Stomach (tissue), 9 donors: ENCODE data around the gene DYNC1H1. TPM values are rescaled to one million over a fixed set of nuclear protein-coding genes. Genes with fewer than 3 reads are reported as not detected.

Experiments used
- DNase-seq, 2 donors: peaks; one replicate each; pipeline versions ENCODE4 v3.0.0 to v3.0.0-alpha.2; 2013 to 2019
- H3K27ac ChIP-seq, 5 donors: fragments of 200-600 bp in 4 of 5; sonication (generic) in 4 of 5; one replicate each; pipeline ENCODE4 v1.5.1; 2013 to 2019; ENCODE audit warnings: mild to moderate bottlenecking in 1 of 5, moderate library complexity in 1 of 5
- H3K27me3 ChIP-seq, 3 donors: fragments of 200-600 bp; sonication (generic); one replicate each; pipeline ENCODE4 v1.5.1; 2017 to 2019; ENCODE audit warnings: mixed run types in 1 of 3
- H3K36me3 ChIP-seq, 4 donors: fragments of 200-600 bp; sonication (generic); 1 replicate in 3 of 4; 2 replicates in 1 of 4; pipeline ENCODE4 v1.5.1; 2016 to 2019
- H3K4me1 ChIP-seq, 4 donors: fragments of 200-600 bp; sonication (generic); one replicate each; pipeline ENCODE4 v1.5.1; 2016 to 2019
- H3K4me3 ChIP-seq, 4 donors: fragments of 200-600 bp; sonication (generic) in 3 of 4; one replicate each; pipeline ENCODE4 v1.5.1; 2016 to 2019; ENCODE audit warnings: mild to moderate bottlenecking in 1 of 4
- H3K9me3 ChIP-seq, 4 donors: fragments of 200-600 bp; sonication (generic); one replicate each; pipeline ENCODE4 v1.5.1; 2016 to 2019
- EP300 ChIP-seq: sonication (generic); formaldehyde crosslinking; IDR thresholded peaks from one replicate; pipeline ENCODE4 v1.6.1; 2017; ENCODE audit warnings: antibody characterized with exemption
- POLR2A ChIP-seq, 4 donors: fragments of 450-650 bp; IDR thresholded peaks; one replicate each; pipeline ENCODE4 v1.6.1; 2016; ENCODE audit warnings: antibody characterized with exemption in 4 of 4, control low read depth in 2 of 4, mild to moderate bottlenecking in 1 of 4, moderate library complexity in 1 of 4
- POLR2AphosphoS5 ChIP-seq, 3 donors: sonication (generic); formaldehyde crosslinking; IDR thresholded peaks; one replicate each; pipeline ENCODE4 v1.6.1; 2016; ENCODE audit warnings: antibody characterized with exemption in 3 of 3
- WGBS, 5 donors: extraction: QIAGEN DNeasy Blood & Tissue Kit in 3 of 5; methylation state at CpG; one replicate each; pipeline versions ENCODE4 v1.1.5 to v1.1.7; 2013 to 2018; 5-methylcytosine and 5-hydroxymethylcytosine counted together
- intact Hi-C: fragments of 100-400 bp; cut with DNase I; formaldehyde crosslinking; loops from one replicate; pipeline ENCODE4 v1.15.1; 2023; ENCODE audit warnings: low total_unique reads
- polyA plus RNA-seq, 3 donors: library from polyadenylated mRNA; stranded (reverse); fragments of 200-250 nt; gene quantifications; one replicate each; pipeline ENCODE4 v1.2.3, GENCODE V29; 2013
- total RNA-seq, 5 donors: library from RNA; depleted of rRNA; stranded (reverse); fragments of >200 nt; gene quantifications; one replicate each; pipeline versions ENCODE4 v1.1.0 to v1.2.3, GENCODE V29; 2014 to 2016
- TF ChIP-seq, protein P1 (sequence below), 7 experiments: fragments of 450-650 bp in 4 of 7; fragments of 200-600 bp in 3 of 7; sonication (generic) in 3 of 7; IDR thresholded peaks; one replicate each; pipeline ENCODE4 v1.5.1; 2016 to 2019; ENCODE audit warnings: antibody characterized with exemption in 7 of 7, control low read depth in 2 of 7, mild to moderate bottlenecking in 1 of 7
- donor health status: healthy with polysubstance abuse.
- donor health status: Bipolar disorder and iron deficiency.
- donor health status: healthy.

DYNC1H1 gene
- total and polyA plus RNA-seq, 8 donors: 52.9 to 651 (median 332) TPM

DNA sequence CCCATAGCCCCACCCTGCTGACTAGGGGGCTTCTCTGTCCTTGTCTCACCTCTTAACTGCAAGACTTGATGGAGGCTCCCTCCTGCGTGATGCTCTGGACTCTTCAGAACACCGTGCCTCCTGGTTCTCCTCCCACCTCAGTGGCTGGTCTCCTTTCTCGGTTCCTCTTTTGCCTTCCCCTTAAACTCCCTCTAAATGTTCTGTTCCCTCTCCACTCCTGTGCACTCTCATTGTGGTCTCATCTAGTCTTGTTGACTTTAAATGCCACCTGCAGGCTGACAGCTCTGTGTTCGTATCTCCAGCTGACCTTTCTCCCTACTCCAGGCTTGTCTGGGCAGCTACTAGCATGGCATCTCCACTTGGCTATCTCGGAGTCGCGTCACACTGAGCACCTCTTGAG, 28.3 kb downstream of the DYNC1H1 start:
- TF ChIP-seq EP300: no peak
- no peak for TF ChIP-seq POLR2A (IDR thresholded peaks at IDR 0.05)
- TF ChIP-seq, protein P1, sequence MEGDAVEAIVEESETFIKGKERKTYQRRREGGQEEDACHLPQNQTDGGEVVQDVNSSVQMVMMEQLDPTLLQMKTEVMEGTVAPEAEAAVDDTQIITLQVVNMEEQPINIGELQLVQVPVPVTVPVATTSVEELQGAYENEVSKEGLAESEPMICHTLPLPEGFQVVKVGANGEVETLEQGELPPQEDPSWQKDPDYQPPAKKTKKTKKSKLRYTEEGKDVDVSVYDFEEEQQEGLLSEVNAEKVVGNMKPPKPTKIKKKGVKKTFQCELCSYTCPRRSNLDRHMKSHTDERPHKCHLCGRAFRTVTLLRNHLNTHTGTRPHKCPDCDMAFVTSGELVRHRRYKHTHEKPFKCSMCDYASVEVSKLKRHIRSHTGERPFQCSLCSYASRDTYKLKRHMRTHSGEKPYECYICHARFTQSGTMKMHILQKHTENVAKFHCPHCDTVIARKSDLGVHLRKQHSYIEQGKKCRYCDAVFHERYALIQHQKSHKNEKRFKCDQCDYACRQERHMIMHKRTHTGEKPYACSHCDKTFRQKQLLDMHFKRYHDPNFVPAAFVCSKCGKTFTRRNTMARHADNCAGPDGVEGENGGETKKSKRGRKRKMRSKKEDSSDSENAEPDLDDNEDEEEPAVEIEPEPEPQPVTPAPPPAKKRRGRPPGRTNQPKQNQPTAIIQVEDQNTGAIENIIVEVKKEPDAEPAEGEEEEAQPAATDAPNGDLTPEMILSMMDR (IDR thresholded peaks at IDR 0.05): no peak
- TF ChIP-seq POLR2AphosphoS5 (IDR thresholded peaks at IDR 0.05): no peak

DNA sequence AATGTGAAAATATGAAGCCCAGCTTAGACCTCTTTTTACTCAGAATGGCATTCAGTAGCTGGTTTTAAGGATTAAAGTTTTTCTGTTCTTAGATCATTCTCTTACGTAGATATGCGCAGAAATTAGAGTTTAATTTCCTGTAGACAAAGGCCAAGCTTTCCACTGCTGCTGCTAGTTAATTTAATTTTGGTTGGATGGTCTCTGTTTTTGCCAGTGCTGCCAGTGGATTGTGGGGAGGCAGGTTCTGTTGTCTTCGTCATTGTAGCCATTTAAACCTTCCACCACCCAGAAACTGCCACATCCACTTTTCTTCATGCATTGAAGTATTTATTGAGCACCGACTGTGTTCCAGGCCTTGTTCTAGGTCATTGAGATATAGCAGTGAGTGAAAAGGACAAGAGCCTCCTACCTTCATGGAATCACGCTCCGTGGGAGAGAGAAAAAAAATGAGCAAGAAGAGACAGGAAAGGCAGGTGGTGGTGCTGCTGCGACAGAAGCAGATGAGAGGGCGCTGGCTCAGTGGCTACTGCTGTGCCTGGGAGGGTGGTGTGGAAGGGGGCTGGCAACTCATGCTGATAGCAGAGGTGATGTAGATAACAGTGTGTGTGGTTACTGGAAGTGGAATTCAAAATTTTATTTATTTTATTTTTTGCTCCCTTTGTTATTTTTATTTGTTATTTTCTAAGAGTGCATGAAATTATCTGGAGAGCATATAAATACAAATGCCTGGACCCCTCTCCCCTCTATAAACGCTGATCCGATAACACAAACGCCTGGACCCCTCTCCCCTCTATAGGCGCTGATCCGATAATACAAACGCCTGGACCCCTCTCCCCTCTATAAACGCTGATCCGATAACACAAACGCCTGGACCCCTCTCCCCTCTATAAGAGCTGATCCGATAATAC, 33.3 kb downstream of the DYNC1H1 start:
- WGBS, 5 donors: 89 to 94% (median 91%) methylated on average over 18 of the region's 18 CpGs
- H3K4me3 ChIP-seq: no peak overlapping the region
- no peak overlapping the region for H3K27ac ChIP-seq
- no peaks in the 10 kb centered on the region for H3K9me3 ChIP-seq
- no peak for DNase-seq
- peaks cover 97 to 100% (median 100%) of the 10 kb centered on the region in 4 donors for H3K36me3 ChIP-seq
- TF ChIP-seq POLR2A (IDR thresholded peaks at IDR 0.05) (no peak), POLR2AphosphoS5 (IDR thresholded peaks at IDR 0.05) (no peak), EP300 (no peak)
- TF ChIP-seq, protein P1 (IDR thresholded peaks at IDR 0.05): no peak
- H3K4me1 ChIP-seq: no peaks in the 10 kb centered on the region
- intact Hi-C loops: no loop called here
- no peaks in the 10 kb centered on the region for H3K27me3 ChIP-seq

More for the DNA sequence above, 28.3 kb downstream of the DYNC1H1 start:
- 86 to 95% (median 91%) methylated on average over 7 of the region's 7 CpGs for WGBS, 5 donors
- Histone ChIP-seq H3K27me3 (no peaks in the 10 kb centered on the region), H3K4me1 (no peaks in the 10 kb centered on the region), H3K27ac (no peak overlapping the region), H3K36me3 (peaks cover 100% of the 10 kb centered on the region in 4 donors), H3K4me3 (no peak overlapping the region), H3K9me3 (no peaks in the 10 kb centered on the region)
- intact Hi-C loops: no loop called here
- no peak for DNase-seq

DNA sequence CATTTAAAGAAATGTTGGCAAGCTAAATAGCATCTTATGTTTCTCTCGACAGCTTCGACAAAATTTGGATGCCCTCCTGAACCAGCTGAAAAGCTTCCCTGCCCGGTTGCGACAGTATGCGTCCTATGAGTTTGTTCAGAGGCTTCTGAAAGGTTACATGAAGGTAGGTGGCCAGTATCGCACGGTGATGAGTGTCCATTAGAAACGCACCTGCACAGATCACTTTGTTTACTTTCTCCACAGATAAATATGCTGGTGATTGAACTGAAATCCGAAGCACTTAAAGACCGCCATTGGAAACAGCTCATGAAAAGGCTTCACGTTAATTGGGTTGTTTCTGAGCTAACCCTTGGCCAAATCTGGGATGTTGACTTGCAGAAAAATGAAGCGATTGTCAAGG, 36.5 kb downstream of the DYNC1H1 start:
- no peak for DNase-seq
- Histone ChIP-seq H3K27me3 (no peaks in the 10 kb centered on the region), H3K36me3 (peaks cover 95 to 100% (median 100%) of the 10 kb centered on the region in 4 donors), H3K9me3 (no peaks in the 10 kb centered on the region), H3K4me1 (no peaks in the 10 kb centered on the region), H3K27ac (no peak overlapping the region), H3K4me3 (no peak overlapping the region)
- TF ChIP-seq, protein P1 (IDR thresholded peaks at IDR 0.05): no peak
- TF ChIP-seq POLR2AphosphoS5 (IDR thresholded peaks at IDR 0.05) (no peak), EP300 (no peak), POLR2A (IDR thresholded peaks at IDR 0.05) (no peak)
- WGBS, 5 donors: 81 to 87% (median 84%) methylated on average over 12 of the region's 12 CpGs
- intact Hi-C loops: no loop called here

DNA sequence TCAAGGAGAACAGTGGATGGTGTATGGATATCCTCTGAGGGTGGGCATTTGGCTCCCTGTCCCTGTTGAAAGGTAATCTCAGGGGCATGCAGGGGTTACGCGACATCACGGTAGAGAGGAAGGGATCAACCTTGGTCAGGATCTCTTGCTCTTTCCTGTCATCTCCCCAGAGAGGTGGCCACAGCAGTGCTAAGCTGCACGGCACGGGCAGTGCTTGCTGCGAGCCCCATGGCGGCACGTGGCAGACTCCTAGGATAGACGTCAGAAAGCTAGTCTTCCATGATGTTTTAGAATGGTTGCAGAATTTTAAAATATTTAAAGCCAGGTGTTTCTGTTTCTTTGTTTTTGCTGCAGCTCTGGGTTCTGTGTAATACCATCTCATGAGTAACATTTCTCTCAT, 41.0 kb downstream of the DYNC1H1 start:
- no peak for DNase-seq
- no peak overlapping the region for H3K27ac ChIP-seq
- peaks cover 96 to 100% (median 100%) of the 10 kb centered on the region in 4 donors for H3K36me3 ChIP-seq
- no peaks in the 10 kb centered on the region for H3K27me3 ChIP-seq
- WGBS, 5 donors: 86 to 95% (median 91%) methylated on average over 9 of the region's 9 CpGs
- intact Hi-C loops: no loop called here
- TF ChIP-seq, protein P1 (IDR thresholded peaks at IDR 0.05): no peak
- TF ChIP-seq EP300: no peak
- TF ChIP-seq POLR2A (IDR thresholded peaks at IDR 0.05): no peak
- TF ChIP-seq POLR2AphosphoS5 (IDR thresholded peaks at IDR 0.05): no peak
- no peaks in the 10 kb centered on the region for H3K9me3 ChIP-seq
- no peak overlapping the region for H3K4me3 ChIP-seq
- H3K4me1 ChIP-seq: no peaks in the 10 kb centered on the region
